ENCODE results near the gene ZNF609.

Gene ZNF609

DNA sequence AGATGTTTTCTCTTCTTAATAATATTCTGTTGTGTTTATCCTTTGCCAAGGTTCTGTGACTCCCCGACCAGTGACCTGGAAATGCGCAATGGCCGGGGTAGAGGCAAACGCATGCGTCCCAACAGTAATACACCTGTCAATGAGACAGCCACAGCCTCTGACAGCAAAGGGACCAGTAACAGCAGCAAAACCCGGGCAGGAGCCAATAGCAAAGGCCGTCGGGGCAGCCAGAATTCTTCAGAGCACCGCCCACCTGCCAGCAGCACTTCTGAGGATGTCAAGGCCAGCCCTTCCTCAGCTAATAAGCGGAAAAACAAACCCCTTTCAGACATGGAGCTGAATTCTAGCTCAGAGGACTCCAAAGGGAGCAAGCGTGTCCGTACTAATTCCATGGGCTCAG lies 213.5 kb downstream of the ZNF609 start:
- DNase-seq: no peak

- no peak for DNase-seq
These were observed 217.9 kb downstream of the ZNF609 start for GRCh38 chr15:64678126-64678819.

- DNase-seq: no peak
These were observed 219.7 kb downstream of the ZNF609 start for GRCh38 chr15:64680097-64680496.

DNA sequence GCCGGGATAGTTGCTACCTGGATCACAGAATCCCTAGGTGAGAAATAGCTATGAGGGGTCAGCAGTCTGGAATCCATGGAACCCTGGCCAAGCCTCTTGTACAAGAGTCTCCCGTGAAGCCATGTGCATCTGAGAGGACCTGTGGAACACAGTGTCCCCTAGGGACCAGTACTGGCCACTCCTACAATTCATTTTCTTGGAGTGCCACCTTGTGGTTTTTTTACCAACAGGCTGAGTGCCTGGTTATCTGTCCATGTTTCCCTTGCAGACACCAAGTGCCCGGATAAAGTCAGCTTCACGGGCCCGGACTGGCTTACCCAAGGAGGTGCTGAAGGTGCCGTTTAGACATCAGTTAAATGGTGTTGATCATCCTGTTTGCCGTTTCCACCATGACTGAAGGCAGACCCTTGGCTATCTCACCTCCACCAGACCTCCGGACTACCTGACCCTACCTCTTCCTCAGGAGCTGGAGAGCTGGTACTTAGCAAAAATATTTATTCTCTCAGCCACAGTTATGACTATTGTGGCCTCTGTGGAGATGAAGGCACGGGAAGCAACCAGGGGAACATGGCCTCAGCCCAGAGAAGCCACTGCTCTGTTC lies 221.1 kb downstream of the ZNF609 start:
- no peak for DNase-seq

- no peak for DNase-seq
These were observed 221.9 kb downstream of the ZNF609 start for GRCh38 chr15:64682255-64682654.

- DNase-seq: no peak
These were observed 223.0 kb downstream of the ZNF609 start for GRCh38 chr15:64683378-64683777.

DNA sequence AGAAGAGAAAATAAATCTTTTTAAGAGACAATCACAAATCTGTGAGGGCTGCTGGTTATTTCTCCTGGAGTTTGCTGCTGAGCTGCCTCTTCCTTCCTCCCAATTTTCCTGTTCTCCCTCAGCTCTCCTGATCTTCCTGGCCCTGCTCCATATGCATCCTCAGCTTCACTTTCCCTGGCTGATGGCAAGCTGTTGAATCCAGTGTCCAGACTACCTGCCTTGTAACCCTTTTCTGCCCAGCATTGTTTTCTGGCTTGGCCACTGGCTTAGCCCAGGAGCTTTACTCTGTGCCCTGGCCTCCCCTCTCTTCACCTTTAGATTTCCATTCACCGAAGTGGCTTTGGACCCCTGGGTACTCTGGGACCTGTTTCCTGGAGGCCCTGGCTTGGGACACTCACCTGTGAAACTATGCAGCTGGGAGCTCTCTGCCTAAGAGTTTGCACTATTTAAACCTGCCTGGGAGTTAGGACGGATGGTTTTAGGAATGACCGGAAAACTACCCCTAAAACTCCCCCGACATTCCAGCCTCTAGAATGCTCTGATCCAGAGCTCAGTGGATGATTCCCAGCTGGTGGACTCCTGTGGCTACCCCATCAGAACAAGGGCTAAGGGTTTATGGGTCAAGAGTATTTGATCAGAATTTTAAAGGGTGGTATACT lies 225.0 kb downstream of the ZNF609 start:
- DNase-seq: no peak

- DNase-seq: peak; percentile 15
These were observed 225.9 kb downstream of the ZNF609 start for GRCh38 chr15:64686130-64686735.

GRCh38 chr15:64687172-64687571 lies 226.8 kb downstream of the ZNF609 start:
- DNase-seq: no peak

DNA sequence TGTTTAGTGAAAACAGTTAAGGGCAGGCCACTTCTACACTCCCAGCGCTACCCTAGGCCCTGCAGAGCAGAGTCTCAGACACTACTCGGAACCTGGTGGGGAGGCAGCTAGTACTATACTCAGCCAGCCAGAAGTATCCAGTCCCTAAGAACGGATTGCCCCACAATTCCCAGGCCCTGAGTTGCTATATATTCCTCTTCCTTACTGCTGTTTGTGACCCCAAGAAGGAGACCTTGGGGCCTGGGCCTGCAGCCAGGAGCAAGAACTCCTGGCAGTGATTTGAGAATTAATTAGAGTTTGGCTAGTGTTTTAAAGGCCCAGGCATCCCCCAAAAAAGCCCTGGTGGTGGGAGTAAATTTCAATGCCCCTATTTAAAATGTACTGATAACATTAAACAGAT lies 227.3 kb downstream of the ZNF609 start:
- no peak for DNase-seq

DNA sequence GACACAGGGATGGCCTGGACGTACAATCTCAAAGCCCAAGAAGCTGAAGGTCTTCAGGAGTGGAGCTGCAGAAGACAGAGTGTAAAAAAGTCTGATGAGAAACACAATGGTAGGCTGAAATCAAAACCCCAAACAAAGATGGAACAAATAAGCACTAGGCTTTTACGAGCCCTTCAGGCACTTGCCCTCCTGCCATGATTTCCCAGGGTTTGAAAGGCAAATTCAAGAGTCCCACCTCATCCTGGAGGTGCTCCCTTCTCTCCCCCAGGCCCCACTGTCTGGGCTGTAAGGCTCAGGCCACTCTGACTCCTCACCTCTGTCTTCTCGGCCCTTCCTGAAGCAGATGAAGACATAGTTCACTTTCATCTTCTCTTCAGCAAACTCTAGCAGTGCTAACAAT lies 228.4 kb downstream of the ZNF609 start:
- DNase-seq: no peak

DNA sequence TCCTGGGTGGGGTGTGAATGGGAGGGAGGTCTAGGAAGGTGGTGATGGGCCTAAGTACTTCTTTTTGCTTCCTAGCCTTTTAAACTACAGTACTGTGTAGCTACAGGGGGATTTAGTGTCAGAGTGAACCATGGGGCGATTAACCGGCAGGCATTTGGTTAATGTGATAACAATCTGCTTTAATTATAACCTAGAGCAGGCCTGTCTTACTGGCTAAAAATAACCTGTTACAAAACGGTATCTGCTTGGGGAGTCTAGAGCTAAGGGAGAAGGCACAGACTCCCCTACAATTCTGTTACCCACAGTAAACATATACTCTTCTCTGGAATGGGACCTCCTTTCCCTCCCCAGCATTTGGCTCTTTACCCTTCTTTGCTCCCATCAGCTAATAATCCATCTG lies 229.6 kb downstream of the ZNF609 start:
- DNase-seq: no peak

GRCh38 chr15:64690578-64691296 lies 230.4 kb downstream of the ZNF609 start:
- no peak for DNase-seq

GRCh38 chr15:64691896-64692565 lies 231.7 kb downstream of the ZNF609 start:
- DNase-seq: no peak

- no peak for DNase-seq
These were observed 232.8 kb downstream of the ZNF609 start for GRCh38 chr15:64693134-64693533.

DNA sequence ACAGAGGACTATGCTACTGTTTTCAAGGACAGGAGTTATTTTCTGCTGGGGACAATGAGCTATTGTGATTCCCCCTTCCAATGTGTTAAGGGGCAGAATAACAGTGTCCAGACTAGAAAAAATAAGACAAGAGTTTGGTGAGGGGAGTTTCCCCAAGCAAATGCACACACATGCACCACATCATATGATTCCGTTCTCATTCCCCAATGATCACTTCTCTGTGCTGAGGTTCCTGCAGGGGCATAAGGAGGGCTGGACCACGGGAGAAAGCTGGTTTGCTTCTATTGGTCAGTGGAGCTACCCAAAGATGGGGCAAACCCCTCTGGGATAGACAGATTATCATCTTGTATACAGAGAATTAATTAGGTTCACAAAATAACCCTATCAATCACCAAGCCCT lies 234.4 kb downstream of the ZNF609 start:
- no peak for DNase-seq

DNA sequence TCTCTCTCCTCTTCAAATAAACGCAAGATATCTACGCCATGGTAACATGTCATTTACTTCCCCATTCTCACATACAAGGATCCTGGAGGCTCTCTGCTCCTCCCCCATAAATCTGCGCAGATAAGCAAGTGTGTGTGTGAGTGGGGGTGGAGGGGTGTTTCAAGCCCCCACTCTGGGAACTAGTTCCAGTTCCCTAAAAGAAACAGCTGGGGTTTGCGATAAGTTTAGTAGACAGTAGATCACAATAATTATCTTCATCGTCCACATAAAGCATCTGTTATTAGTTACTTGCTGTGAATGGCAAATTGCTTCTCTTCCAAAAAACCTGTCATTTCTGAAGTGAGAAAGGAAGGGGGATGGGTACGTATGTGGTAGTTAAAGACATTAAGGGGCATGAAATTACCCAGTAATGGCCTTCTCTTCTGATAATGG lies 235.2 kb downstream of the ZNF609 start:
- no peak for DNase-seq

- DNase-seq: no peak
These were observed 236.1 kb downstream of the ZNF609 start for GRCh38 chr15:64696481-64696880.

GRCh38 chr15:64697911-64698369 lies 237.6 kb downstream of the ZNF609 start:
- no peak for DNase-seq

- DNase-seq: no peak
These were observed 238.4 kb downstream of the ZNF609 start for GRCh38 chr15:64698823-64699222.

GRCh38 chr15:64699751-64700388 lies 239.5 kb downstream of the ZNF609 start:
- DNase-seq: no peak

GRCh38 chr15:64701051-64701450 lies 240.7 kb downstream of the ZNF609 start:
- no peak for DNase-seq

Measured in NCI-H1048 (cell line).